Activated T-cell treated with anti-CD3 and anti-CD28 coated beads for 4 hours (primary cell): Measurements from ENCODE around the gene ZNF576.
"Not testable (repeated sequence)": the region's sequence is repeated elsewhere in the genome, so short reads cannot be mapped to it uniquely, and the experiment has no call there.

ENCODE experiments used
- DNase-seq: peaks from one replicate; pipeline ENCODE4 v3.0.0-alpha.2; 2020

ZNF576 gene

GRCh38 chr19:43575156-43575950 lies 21.0 kb upstream of the ZNF576 start, which contains the start of the genes PINLYP and XRCC1:
Gene PINLYP, plus strand, starts transcription at chr19:43575801. Its CDS starts 1,391 bp downstream, at chr19:43577192.
Gene XRCC1, minus strand, starts transcription at chr19:43575527. Its CDS starts 69 bp downstream, at chr19:43575458.
- DNase-seq: peak; percentile 87

GRCh38 chr19:43575955-43576878 lies 20.2 kb upstream of the ZNF576 start:
- no peak for DNase-seq

- DNase-seq: no peak
Observed at GRCh38 chr19:43578787-43579186, 17.6 kb upstream of the ZNF576 start.

GRCh38 chr19:43581467-43581866 lies 14.9 kb upstream of the ZNF576 start:
- DNase-seq: no peak

DNA sequence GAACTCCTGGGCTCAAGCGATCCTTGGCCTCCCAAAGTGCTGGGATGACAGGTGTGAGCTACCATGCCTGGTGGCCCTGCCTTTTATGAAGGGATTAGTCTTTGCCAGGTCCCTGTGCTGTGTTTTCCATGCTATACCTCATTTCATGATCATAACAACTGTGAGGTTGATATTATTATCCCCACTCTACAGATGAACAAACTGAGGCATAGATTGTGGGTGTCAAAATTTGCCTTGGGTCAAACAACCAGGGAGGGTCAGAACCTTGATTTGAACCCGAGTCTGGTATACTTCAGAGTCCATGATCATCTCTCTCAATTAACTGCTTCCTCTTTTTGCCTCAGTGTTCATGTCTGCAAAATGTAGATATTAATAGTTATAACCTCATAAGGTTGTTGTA lies 13.9 kb upstream of the ZNF576 start:
- DNase-seq: no peak

GRCh38 chr19:43584484-43584883 lies 11.9 kb upstream of the ZNF576 start:
- DNase-seq: no peak

DNA sequence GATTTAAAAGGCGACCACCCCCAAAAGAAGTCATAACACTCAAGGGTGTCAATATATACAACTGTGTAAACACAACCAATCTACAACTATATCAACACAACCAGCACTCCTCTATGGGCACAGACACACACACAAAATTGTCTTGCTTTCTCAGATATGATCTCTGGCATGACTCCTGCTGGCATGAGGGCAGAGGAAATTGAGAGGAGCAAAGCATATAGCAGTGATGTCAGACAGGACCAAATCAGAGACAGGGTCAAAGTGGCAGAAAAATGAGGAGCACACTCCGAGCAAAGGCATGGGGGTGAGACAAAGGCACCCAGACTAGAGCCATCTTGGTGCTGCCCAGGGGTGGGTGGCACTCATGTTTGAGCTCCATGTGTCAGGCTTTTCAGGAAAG lies 10.0 kb upstream of the ZNF576 start:
- no peak for DNase-seq

- not testable (repeated sequence) for DNase-seq
Observed at GRCh38 chr19:43587029-43587428, 9.4 kb upstream of the ZNF576 start.

- DNase-seq: no peak
Observed at GRCh38 chr19:43589277-43589676, 7.1 kb upstream of the ZNF576 start.

GRCh38 chr19:43589678-43590077 lies 6.7 kb upstream of the ZNF576 start:
- no peak for DNase-seq

DNA sequence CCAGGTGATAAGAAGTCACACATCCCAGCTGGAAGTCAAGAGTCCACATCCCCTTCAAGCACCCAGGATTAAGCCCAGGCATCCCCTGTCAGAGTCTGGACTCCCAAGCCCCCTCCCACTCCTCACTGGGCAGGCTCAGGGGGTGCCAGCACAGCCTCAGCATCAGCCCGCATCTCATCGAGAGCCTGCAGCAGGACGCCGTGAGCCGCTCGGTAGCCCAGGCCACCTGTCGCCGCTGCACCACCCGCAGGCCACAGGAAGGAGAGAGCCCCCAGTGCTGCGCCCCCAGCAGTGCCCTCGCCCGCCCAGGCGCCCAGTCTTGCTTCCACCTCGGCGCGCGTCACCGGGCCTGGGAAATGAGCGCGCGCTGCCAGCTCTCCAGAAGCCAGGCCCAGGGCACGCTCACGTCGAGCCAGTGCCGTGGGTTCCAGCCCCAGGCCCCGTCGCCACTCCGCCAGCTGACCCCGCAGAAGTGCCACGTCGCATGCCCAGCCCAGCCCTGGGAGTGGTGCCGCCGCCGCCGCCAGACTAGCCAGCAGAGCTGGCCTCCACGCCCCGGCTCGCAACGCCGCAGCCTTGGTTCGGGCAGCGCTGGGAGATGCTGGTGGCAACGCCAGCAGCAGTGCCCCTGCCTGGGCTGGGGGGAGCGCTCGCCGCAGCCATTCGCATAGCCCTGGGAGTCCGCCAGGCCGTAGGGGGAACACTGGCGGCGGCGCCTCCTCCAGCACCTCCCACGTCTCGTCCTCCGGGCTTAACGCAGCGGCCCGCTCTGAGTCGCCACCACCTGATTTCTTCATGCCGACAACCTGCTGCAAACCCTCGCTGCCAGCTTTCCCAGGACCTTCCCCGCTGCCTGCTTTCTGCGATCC lies 4.3 kb upstream of the ZNF576 start:
- no peak for DNase-seq

DNA sequence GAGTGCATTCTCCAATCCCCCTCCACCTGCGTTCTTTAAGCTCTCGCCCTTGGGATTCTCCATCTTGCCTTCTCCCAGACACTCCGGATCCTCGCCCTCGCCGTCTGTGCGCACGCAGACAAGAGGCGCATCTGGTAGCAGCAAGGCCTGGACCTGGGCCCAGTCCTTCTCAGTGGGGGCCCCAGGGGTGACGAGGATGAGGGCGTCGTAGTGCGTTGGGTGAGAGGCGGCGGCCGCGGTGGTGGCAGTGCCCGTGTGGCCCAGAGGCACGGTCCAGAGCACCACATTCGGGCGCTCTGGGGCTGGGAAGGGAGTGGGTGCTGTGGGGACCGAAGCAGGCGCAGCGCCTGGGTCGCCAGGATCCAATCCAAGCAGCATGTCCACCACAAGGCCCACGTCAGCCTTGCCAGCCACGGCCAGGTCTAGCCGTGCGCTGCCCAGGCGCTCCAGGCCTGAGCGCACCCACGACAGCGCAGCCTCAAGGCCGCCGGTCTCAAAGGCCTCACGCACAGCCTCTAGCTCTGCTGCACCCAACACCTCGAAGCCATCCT lies 3.5 kb upstream of the ZNF576 start:
- DNase-seq: no peak

DNA sequence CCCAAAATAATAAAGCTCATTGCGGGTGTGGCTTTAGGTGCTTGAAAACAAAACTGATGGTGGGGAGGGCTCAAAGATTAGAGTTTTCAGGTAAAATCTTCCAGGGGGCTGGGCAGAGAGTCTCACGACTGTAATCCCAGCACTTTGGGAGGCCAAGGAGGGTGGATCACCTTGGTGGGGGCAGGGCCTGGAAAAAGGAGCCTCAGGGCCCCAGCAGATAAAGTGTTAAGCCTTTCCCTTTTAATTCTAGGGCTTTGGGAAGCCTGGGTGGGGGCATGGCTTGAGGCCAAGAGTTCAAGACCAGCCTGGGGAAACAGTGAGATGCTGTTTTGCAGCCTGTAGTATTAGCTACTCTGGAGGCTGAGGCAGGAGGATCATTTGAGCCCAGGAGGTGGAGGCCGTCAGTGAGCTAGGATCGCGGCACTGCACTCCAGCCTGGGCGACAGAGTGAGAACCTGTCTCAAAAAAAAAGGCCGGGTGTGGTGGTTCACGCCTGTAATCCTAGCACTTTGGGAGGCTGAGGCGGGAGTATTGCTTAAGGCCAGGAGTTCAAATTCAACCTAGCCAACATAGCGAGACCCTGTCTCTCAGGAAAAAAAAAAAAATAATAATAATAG lies 2.2 kb upstream of the ZNF576 start:
- DNase-seq: no peak

DNA sequence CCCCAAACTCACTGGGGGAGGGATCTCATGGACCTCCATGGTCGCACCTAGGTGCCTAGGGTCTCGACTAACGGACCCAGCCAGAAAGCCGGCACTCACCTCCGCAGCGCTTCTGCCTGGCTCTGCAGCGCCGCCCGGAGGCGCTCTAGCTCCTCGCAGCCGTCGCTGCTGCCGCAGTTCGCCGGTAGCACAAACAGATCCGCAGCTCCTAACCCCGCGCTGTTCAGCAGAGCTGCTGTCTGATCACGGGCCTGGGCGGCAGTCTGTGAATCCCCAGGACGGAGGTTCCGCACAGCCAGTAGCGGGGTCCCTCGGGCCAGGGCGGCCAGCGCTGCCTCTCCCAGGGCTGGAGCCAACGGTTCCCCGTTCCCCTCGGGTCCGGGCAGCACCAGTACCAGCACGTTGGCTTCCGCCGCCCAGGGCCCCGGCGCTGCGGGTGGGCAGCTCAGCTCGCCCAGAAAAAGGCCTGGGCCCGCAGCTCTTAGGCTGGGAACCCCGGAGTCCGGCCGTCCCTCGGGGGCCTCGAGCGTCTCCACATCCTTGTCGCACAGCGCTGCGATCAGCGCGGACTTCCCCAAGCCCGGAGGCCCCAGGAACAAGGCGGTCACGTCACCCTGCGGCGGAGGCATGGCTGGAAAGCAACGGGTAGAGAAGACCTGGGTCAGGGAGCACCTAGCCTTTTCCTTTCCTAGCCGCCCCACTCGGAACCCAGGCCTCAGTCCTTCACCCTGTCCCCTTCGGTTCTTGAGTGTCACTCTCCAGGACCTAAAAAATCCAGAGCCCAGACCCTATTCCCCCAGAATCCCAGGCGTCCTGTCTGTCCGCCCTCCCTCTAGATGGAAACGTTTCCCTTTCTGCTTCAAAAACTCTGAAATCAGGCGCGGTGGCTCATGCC lies 1.4 kb upstream of the ZNF576 start:
- peak; percentile 45 for DNase-seq

DNA sequence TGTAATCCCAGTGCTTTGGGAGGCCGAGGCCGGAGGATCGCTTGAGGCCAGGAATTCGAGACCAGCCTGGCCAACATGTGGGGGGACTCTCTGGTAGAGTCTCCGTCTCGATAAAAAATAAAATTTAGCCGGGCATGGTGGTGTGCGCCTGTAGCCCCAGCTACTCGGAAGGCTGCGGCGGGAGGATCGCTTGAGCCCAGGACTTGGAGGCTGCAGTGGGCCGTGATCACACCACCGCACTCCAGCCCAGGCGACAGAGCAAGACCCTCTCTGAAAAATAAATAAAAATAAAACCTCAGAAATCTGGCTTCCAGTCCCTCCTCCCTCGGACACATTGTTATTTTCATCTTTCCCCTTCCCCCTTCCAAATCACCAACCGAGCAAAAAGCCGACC lies 793 bp upstream of the ZNF576 start:
- DNase-seq: no peak

DNA sequence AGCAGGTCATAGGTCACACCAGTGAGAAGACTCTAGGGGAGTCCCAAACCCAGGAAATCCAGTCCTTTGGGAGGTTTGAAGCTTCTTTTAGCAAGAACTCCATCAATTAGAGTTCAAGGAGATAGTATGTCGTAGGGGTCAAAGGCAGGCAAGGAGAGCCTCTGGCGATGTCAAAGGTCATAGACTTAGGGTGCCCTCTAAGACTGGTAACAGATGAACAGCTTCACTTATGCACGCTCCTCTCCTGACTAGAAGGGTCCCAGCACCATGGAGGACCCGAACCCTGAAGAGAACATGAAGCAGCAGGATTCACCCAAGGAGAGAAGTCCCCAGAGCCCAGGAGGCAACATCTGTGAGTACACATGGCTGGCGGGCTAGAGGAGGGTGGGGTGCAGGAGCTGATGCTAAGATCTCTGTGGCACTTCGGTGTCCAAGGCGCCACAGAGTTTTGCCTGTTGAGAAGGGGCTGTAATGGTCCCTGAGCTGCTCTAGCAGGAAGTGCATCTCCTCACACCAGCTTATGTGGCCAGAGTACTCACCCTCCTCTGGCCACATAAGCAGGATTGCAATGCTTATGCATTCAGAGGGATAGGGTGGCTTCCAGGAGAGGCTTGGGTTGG lies 557 bp downstream of the ZNF576 start:
- DNase-seq: no peak

DNA sequence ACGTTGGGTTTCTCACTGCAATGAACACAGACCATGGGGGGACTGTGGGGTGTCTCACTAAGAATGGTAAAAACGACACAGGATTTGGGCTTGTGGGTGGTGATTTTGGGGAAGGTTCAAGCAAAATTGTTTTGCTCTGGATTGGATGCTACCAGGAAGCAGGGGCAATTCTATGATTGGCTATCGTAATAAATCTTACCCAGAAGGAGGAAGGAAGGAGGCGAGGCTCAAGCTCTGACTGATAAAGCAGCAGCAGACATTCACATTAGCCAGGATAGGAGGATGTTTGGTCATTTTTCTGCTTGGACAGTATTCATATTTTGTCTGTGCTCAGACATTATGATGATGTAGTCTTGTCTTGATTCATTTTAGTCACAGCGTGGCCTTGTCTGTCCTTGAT lies 1.5 kb downstream of the ZNF576 start:
- no peak for DNase-seq

- DNase-seq: no peak
Observed at GRCh38 chr19:43598445-43599240, 2.2 kb downstream of the ZNF576 start.

- no peak for DNase-seq
Observed at GRCh38 chr19:43599635-43600295, 3.4 kb downstream of the ZNF576 start.
